K562 (cell line): ENCODE results near the gene NAA40. TPM values are rescaled to one million over a fixed set of nuclear protein-coding genes. Genes with fewer than 3 reads are reported as not detected.

Source experiments
- CREB1 ChIP-seq, 2 experiments: sonication (generic) in 1 of 2; formaldehyde crosslinking in 1 of 2; IDR thresholded peaks; 2 replicates each; pipeline versions ENCODE4 v1.6.1 to v1.8.0; 2012 to 2022; ENCODE audit warnings: inconsistent platforms in 1 of 2, mild to moderate bottlenecking in 1 of 2, missing genetic modification reagents in 1 of 2, moderate library complexity in 1 of 2
- DIDO1 ChIP-seq: fragments of 450-650 bp; IDR thresholded peaks from 2 replicates; pipeline ENCODE4 v1.6.1; 2016; ENCODE audit warnings: low read depth, missing biosample characterization, missing genetic modification characterization
- FIP1L1 ChIP-seq: fragments of 200-400 bp; formaldehyde crosslinking; IDR thresholded peaks from 2 replicates; pipeline ENCODE4 v1.6.1; 2018; ENCODE audit warnings: mild to moderate bottlenecking, low read depth, low read length; ENCODE audit not compliant: poor library complexity, severe bottlenecking
- HES1 ChIP-seq: fragments of 450-650 bp; IDR thresholded peaks from 2 replicates; pipeline ENCODE4 v1.6.1; 2016; ENCODE audit warnings: low read depth, mild to moderate bottlenecking, moderate library complexity
- MAFG ChIP-seq: fragments of 450-650 bp; conservative IDR thresholded peaks from 2 replicates; pipeline ENCODE4 v1.6.1; 2016; ENCODE audit warnings: missing genetic modification characterization, missing compliant biosample characterization
- MED1 ChIP-seq: sonication (generic); formaldehyde crosslinking; IDR thresholded peaks from 2 replicates; pipeline ENCODE4 v1.8.1; 2023; ENCODE audit warnings: missing genetic modification reagents, borderline replicate concordance
- MXD1 ChIP-seq: fragments of 250-450 bp; sonication (Bioruptor Pico); IDR thresholded peaks from 2 replicates; pipeline ENCODE4 v1.8.0; 2021; ENCODE audit warnings: borderline replicate concordance, mild to moderate bottlenecking, moderate library complexity; ENCODE audit not compliant: poor library complexity, severe bottlenecking
- PML ChIP-seq: IDR thresholded peaks from 2 replicates; pipeline ENCODE4 v1.6.1; 2012; ENCODE audit warnings: low read length, inconsistent platforms
- POLR2A ChIP-seq: fragments of 450-650 bp; conservative IDR thresholded peaks from 2 replicates; pipeline ENCODE4 v1.6.1; 2016
- POLR2AphosphoS5 ChIP-seq: IDR thresholded peaks from 2 replicates; pipeline ENCODE4 v1.6.1; 2011; ENCODE audit warnings: mild to moderate bottlenecking, low read depth, low read length, moderate library complexity; ENCODE audit not compliant: control insufficient read depth, insufficient read depth
- PYGO2 ChIP-seq: fragments of 450-650 bp; IDR thresholded peaks from 2 replicates; pipeline ENCODE4 v1.6.1; 2016; ENCODE audit warnings: mild to moderate bottlenecking, missing genetic modification characterization, moderate library complexity, missing compliant biosample characterization
- RUNX1 ChIP-seq: sonication (generic); IDR thresholded peaks from 2 replicates; pipeline ENCODE4 v1.6.1; 2016; ENCODE audit warnings: antibody characterized with exemption, low read depth
- TAL1 ChIP-seq: fragments of 450-650 bp; IDR thresholded peaks from 2 replicates; pipeline ENCODE4 v1.6.1; 2016; ENCODE audit warnings: mild to moderate bottlenecking
- TBP ChIP-seq: optimal IDR thresholded peaks from 2 replicates; pipeline ENCODE3; 2011; ENCODE audit warnings: low read depth, low read length, improper control_type of control experiment
- TEAD1 ChIP-seq, 2 experiments: fragments of 450-650 bp in 1 of 2; sonication (generic) in 1 of 2; formaldehyde crosslinking; IDR thresholded peaks; 2 replicates each; pipeline versions ENCODE4 v1.4.0 to v1.8.0; 2020 to 2022; ENCODE audit warnings: mild to moderate bottlenecking in 2 of 2, missing genetic modification reagents in 1 of 2
- ZFP30 ChIP-seq: fragments of 250-450 bp; sonication (Bioruptor Pico); IDR thresholded peaks from 2 replicates; pipeline ENCODE4 v1.8.0; 2022; ENCODE audit warnings: moderate library complexity, mild to moderate bottlenecking, inconsistent platforms, borderline replicate concordance
- ZNF347 ChIP-seq: fragments of 450-650 bp; formaldehyde crosslinking; IDR thresholded peaks from 2 replicates; pipeline ENCODE4 v1.4.0; 2020; ENCODE audit warnings: low read depth, mild to moderate bottlenecking, moderate library complexity
- polyA plus RNA-seq, 8 experiments: library from polyadenylated mRNA; depleted of rRNA in 4 of 8; stranded (reverse) in 5 of 8; unstranded in 3 of 8; fragments of >200 nt; fragmentation: Nextera tagmentation in 2 of 8; fragmentation: Illumina TruSeq in 1 of 8; extraction: Ambion mirVana in 2 of 8; extraction: Trizol in 1 of 8; gene quantifications; 2 replicates each; pipeline versions ENCODE4 v1.2.1 to v1.2.3, GENCODE V29; 2011 to 2014; ENCODE audit warnings: inconsistent platforms in 1 of 8, missing spikeins in 1 of 8
- total RNA-seq, 7 experiments: library from RNA; depleted of rRNA in 6 of 7; stranded (reverse); fragments of >200 nt in 6 of 7; fragmentation: Illumina TruSeq in 2 of 7; extraction: Trizol in 2 of 7; gene quantifications; 2 replicates each; pipeline versions ENCODE4 v1.2.1 to v1.2.3, GENCODE V29; 2011 to 2021; ENCODE audit warnings: low replicate concordance in 1 of 7
- TF ChIP-seq, protein P1 (sequence below): sonication (generic); formaldehyde crosslinking; IDR thresholded peaks from 2 replicates; pipeline ENCODE4 v1.8.1; 2023; ENCODE audit warnings: mild to moderate bottlenecking, missing genetic modification reagents, moderate library complexity
- TF ChIP-seq, protein P2 (sequence below): fragments of 250-450 bp; sonication (Bioruptor Pico); IDR thresholded peaks from 2 replicates; pipeline ENCODE4 v1.9.0; 2021; ENCODE audit warnings: mild to moderate bottlenecking
- TF ChIP-seq, protein P3 (sequence below), 2 experiments: fragments of 450-650 bp in 1 of 2; IDR thresholded peaks; 2 replicates each; pipeline ENCODE4 v1.6.1; 2011 to 2017; ENCODE audit warnings: low read depth in 2 of 2, antibody characterized with exemption in 1 of 2, borderline replicate concordance in 1 of 2, low read length in 1 of 2, mild to moderate bottlenecking in 1 of 2, mixed read lengths in 1 of 2; ENCODE audit not compliant: control insufficient read depth in 1 of 2
- TF ChIP-seq, protein P4 (sequence below): fragments of 250-450 bp; sonication (Bioruptor Pico); IDR thresholded peaks from 2 replicates; pipeline ENCODE4 v1.5.0; 2022; ENCODE audit warnings: mild to moderate bottlenecking

NAA40 gene
- total and polyA plus RNA-seq, 9 of the 15 experiments (the other 6 are each of a cell fraction or from before 2014, with no cell fraction given) = 6.2 to 39.0 (median 23.1) TPM

GRCh38 chr11:63941901-63942300 lies 3.1 kb downstream of the NAA40 start (continued):
- TF ChIP-seq, protein P1, sequence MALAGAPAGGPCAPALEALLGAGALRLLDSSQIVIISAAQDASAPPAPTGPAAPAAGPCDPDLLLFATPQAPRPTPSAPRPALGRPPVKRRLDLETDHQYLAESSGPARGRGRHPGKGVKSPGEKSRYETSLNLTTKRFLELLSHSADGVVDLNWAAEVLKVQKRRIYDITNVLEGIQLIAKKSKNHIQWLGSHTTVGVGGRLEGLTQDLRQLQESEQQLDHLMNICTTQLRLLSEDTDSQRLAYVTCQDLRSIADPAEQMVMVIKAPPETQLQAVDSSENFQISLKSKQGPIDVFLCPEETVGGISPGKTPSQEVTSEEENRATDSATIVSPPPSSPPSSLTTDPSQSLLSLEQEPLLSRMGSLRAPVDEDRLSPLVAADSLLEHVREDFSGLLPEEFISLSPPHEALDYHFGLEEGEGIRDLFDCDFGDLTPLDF (CRISPR knock-in tag) = no peak
- no peak for TF ChIP-seq MXD1 (CRISPR knock-in tag)
- no peak for TF ChIP-seq ZNF347 (CRISPR knock-in tag)
- no peak for TF ChIP-seq ZFP30 (CRISPR knock-in tag)
- no peak for TF ChIP-seq DIDO1 (tag)
- no peak for TF ChIP-seq PYGO2 (tag)
- no peak for TF ChIP-seq RUNX1
- TF ChIP-seq, protein P2, sequence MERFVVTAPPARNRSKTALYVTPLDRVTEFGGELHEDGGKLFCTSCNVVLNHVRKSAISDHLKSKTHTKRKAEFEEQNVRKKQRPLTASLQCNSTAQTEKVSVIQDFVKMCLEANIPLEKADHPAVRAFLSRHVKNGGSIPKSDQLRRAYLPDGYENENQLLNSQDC (CRISPR knock-in tag) = no peak
- TF ChIP-seq TEAD1 (CRISPR knock-in tag; IDR thresholded peaks at IDR 0.05) = no peak
- 0 out of 2 replicates have a peak, but pooled peaks have one; percentile 38 for TF ChIP-seq PML
- TF ChIP-seq HES1 = no peak
- TF ChIP-seq, protein P3, sequence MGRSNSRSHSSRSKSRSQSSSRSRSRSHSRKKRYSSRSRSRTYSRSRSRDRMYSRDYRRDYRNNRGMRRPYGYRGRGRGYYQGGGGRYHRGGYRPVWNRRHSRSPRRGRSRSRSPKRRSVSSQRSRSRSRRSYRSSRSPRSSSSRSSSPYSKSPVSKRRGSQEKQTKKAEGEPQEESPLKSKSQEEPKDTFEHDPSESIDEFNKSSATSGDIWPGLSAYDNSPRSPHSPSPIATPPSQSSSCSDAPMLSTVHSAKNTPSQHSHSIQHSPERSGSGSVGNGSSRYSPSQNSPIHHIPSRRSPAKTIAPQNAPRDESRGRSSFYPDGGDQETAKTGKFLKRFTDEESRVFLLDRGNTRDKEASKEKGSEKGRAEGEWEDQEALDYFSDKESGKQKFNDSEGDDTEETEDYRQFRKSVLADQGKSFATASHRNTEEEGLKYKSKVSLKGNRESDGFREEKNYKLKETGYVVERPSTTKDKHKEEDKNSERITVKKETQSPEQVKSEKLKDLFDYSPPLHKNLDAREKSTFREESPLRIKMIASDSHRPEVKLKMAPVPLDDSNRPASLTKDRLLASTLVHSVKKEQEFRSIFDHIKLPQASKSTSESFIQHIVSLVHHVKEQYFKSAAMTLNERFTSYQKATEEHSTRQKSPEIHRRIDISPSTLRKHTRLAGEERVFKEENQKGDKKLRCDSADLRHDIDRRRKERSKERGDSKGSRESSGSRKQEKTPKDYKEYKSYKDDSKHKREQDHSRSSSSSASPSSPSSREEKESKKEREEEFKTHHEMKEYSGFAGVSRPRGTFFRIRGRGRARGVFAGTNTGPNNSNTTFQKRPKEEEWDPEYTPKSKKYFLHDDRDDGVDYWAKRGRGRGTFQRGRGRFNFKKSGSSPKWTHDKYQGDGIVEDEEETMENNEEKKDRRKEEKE (IDR thresholded peaks at IDR 0.05; ENCODE audit: borderline replicate concordance in 1 of 2, control insufficient read depth in 1 of 2, low read depth in 2 of 2, low read length in 1 of 2) = no peak
- TF ChIP-seq POLR2A = no peak
- TF ChIP-seq TBP = no peak
- no peak for TF ChIP-seq FIP1L1
- TF ChIP-seq MED1 = no peak
- no peak for TF ChIP-seq CREB1 (IDR thresholded peaks at IDR 0.05)
- TF ChIP-seq CREB1 (CRISPR knock-in tag; IDR thresholded peaks at IDR 0.05) = no peak
- peak; percentile 57; the same call in 1 of the 2 replicates for TF ChIP-seq POLR2AphosphoS5
- TF ChIP-seq TAL1 = peak; percentile 20; the same call in 1 of the 2 replicates
- TF ChIP-seq, protein P4, sequence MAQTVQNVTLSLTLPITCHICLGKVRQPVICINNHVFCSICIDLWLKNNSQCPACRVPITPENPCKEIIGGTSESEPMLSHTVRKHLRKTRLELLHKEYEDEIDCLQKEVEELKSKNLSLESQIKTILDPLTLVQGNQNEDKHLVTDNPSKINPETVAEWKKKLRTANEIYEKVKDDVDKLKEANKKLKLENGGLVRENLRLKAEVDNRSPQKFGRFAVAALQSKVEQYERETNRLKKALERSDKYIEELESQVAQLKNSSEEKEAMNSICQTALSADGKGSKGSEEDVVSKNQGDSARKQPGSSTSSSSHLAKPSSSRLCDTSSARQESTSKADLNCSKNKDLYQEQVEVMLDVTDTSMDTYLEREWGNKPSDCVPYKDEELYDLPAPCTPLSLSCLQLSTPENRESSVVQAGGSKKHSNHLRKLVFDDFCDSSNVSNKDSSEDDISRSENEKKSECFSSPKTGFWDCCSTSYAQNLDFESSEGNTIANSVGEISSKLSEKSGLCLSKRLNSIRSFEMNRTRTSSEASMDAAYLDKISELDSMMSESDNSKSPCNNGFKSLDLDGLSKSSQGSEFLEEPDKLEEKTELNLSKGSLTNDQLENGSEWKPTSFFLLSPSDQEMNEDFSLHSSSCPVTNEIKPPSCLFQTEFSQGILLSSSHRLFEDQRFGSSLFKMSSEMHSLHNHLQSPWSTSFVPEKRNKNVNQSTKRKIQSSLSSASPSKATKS (CRISPR knock-in tag) = no peak
- no peak for TF ChIP-seq MAFG (tag)
